ENCODE data around the gene METTL25.

GRCh38 chr12:82523996-82524395, 165.7 kb downstream of the METTL25 start:
- TF ChIP-seq, protein P1, sequence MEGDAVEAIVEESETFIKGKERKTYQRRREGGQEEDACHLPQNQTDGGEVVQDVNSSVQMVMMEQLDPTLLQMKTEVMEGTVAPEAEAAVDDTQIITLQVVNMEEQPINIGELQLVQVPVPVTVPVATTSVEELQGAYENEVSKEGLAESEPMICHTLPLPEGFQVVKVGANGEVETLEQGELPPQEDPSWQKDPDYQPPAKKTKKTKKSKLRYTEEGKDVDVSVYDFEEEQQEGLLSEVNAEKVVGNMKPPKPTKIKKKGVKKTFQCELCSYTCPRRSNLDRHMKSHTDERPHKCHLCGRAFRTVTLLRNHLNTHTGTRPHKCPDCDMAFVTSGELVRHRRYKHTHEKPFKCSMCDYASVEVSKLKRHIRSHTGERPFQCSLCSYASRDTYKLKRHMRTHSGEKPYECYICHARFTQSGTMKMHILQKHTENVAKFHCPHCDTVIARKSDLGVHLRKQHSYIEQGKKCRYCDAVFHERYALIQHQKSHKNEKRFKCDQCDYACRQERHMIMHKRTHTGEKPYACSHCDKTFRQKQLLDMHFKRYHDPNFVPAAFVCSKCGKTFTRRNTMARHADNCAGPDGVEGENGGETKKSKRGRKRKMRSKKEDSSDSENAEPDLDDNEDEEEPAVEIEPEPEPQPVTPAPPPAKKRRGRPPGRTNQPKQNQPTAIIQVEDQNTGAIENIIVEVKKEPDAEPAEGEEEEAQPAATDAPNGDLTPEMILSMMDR (IDR thresholded peaks at IDR 0.05), result no peak
- TF ChIP-seq POLR2A (IDR thresholded peaks at IDR 0.05), result no peak

All from adrenal gland (tissue), 5 donors.